ENCODE measurements around the gene NLRC5. TPM values are rescaled to one million over a fixed set of nuclear protein-coding genes. Genes with fewer than 3 reads are reported as not detected.

NLRC5 gene
- total RNA-seq, 1 donor from 2014 or later = 0.26 TPM

GRCh38 chr16:57064995-57065394 lies 75.6 kb downstream of the NLRC5 start:
- Mint-ChIP-seq H3K27me3 (ENCODE audit: low read depth) (no peaks in the 10 kb centered on the region), H3K36me3 (ENCODE audit: low read depth) (no peaks in the 10 kb centered on the region), H3K4me3 (no peak overlapping the region), H3K9me3 (no peaks in the 10 kb centered on the region), H3K27ac (ENCODE audit: unreplicated experiment) (no peak overlapping the region), H3K4me1 (peaks cover 12% of the 10 kb centered on the region)
- DNase-seq (ENCODE audit: low read depth, low spot score) = no peak
- no peak for TF ChIP-seq CTCF (conservative IDR thresholded peaks at IDR 0.05)

DNA sequence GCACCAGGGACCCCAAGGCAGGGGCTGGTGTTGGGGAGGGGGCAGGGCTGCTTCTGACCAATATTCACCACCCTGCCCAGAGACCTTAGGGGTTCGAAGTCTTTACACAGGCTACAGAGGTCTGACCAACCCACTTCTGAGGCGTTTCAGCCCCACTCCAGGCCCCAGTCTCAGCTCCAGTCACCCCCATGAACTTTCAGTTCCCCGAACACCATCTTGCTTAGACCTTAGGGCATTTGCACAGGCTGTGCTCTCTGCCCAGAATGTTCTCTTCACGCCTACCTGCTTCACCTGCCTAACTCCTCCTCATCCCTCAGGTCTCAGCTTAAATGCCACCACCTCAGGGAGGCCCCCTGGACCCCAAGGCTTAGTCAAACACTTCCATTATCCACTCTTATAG lies 77.3 kb downstream of the NLRC5 start:
- Mint-ChIP-seq H3K36me3 (ENCODE audit: low read depth) (no peaks in the 10 kb centered on the region), H3K4me1 (peaks cover 3% of the 10 kb centered on the region), H3K9me3 (no peaks in the 10 kb centered on the region), H3K27ac (ENCODE audit: unreplicated experiment) (no peak overlapping the region), H3K4me3 (no peak overlapping the region), H3K27me3 (ENCODE audit: low read depth) (no peaks in the 10 kb centered on the region)
- TF ChIP-seq CTCF (conservative IDR thresholded peaks at IDR 0.05) = no peak
- no peak for DNase-seq (ENCODE audit: low read depth, low spot score)

- no peaks in the 10 kb centered on the region for H3K27me3 Mint-ChIP-seq (ENCODE audit: low read depth)
- no peak overlapping the region for H3K4me3 Mint-ChIP-seq
- no peak overlapping the region for H3K27ac Mint-ChIP-seq (ENCODE audit: unreplicated experiment)
- no peaks in the 10 kb centered on the region for H3K4me1 Mint-ChIP-seq
- H3K36me3 Mint-ChIP-seq (ENCODE audit: low read depth) = no peaks in the 10 kb centered on the region
- no peaks in the 10 kb centered on the region for H3K9me3 Mint-ChIP-seq
- DNase-seq (ENCODE audit: low read depth, low spot score) = no peak
- no peak for TF ChIP-seq CTCF (conservative IDR thresholded peaks at IDR 0.05)
These were observed 78.0 kb downstream of the NLRC5 start for GRCh38 chr16:57067347-57067746.

GRCh38 chr16:57069053-57069452 lies 79.7 kb downstream of the NLRC5 start:
- TF ChIP-seq CTCF (conservative IDR thresholded peaks at IDR 0.05) = no peak
- Mint-ChIP-seq H3K36me3 (ENCODE audit: low read depth) (no peaks in the 10 kb centered on the region), H3K27ac (ENCODE audit: unreplicated experiment) (no peak overlapping the region)

GRCh38 chr16:57069635-57070370 lies 80.4 kb downstream of the NLRC5 start:
- Mint-ChIP-seq H3K4me3 (no peak overlapping the region), H3K36me3 (ENCODE audit: low read depth) (no peaks in the 10 kb centered on the region), H3K27ac (ENCODE audit: unreplicated experiment) (peak overlapping the region; percentile 19), H3K27me3 (ENCODE audit: low read depth) (no peaks in the 10 kb centered on the region), H3K9me3 (no peaks in the 10 kb centered on the region), H3K4me1 (no peaks in the 10 kb centered on the region)
- DNase-seq (ENCODE audit: low read depth, low spot score) = no peak
- TF ChIP-seq CTCF (conservative IDR thresholded peaks at IDR 0.05) = no peak

More at GRCh38 chr16:57069053-57069452, 79.7 kb downstream of the NLRC5 start:
- Mint-ChIP-seq H3K27me3 (ENCODE audit: low read depth) (no peaks in the 10 kb centered on the region), H3K9me3 (no peaks in the 10 kb centered on the region), H3K4me1 (no peaks in the 10 kb centered on the region), H3K4me3 (no peak overlapping the region)
- no peak for DNase-seq (ENCODE audit: low read depth, low spot score)

Measured in neural crest cell (in vitro differentiated cells).